Astrocyte (in vitro differentiated cells and primary cell): ENCODE data around the gene LMO7. TPM values are rescaled to one million over a fixed set of nuclear protein-coding genes. Genes with fewer than 3 reads are reported as not detected.
A peak's percentile ranks its signal among the peaks of the same experiment; 100 is the strongest.

ENCODE experiments used
- DNase-seq: peaks from one replicate; pipeline ENCODE4 v3.0.0-alpha.2; 2010; ENCODE audit warnings: low read depth
- FAIRE-seq: peaks from 2 replicates; lab custom pipeline; 2011; peaks lifted over from hg19 to GRCh38; lab: Jason Lieb, UNC
- H2AFZ ChIP-seq: 2 replicates; pipeline ENCODE4 v1.6.0; 2012; ENCODE audit warnings: low read depth, low read length, inconsistent platforms
- H3K27ac ChIP-seq: 2 replicates; pipeline ENCODE4 v1.5.1; 2011; ENCODE audit warnings: low read depth, low read length, inconsistent platforms
- H3K27me3 ChIP-seq: 2 replicates; pipeline ENCODE4 v1.6.0; 2011; ENCODE audit warnings: low read length, inconsistent platforms; ENCODE audit not compliant: insufficient read depth
- H3K36me3 ChIP-seq: 2 replicates; pipeline ENCODE4 v1.5.1; 2011; ENCODE audit warnings: low read length, inconsistent platforms; ENCODE audit not compliant: insufficient read depth
- H3K4me1 ChIP-seq: 2 replicates; pipeline ENCODE4 v1.5.1; 2011; ENCODE audit warnings: low read length, inconsistent platforms; ENCODE audit not compliant: insufficient read depth
- H3K4me2 ChIP-seq: 2 replicates; pipeline ENCODE4 v1.6.0; 2012; ENCODE audit warnings: low read length, inconsistent platforms
- H3K4me3 ChIP-seq: 2 replicates; pipeline ENCODE4 v1.5.1; 2011; ENCODE audit warnings: low read depth, mild to moderate bottlenecking, low read length, inconsistent platforms; ENCODE audit not compliant: insufficient read depth
- H3K79me2 ChIP-seq: 2 replicates; pipeline ENCODE4 v1.6.0; 2012; ENCODE audit warnings: mild to moderate bottlenecking, low read length, inconsistent platforms; ENCODE audit not compliant: insufficient read depth
- H3K9ac ChIP-seq: 2 replicates; pipeline ENCODE4 v1.6.0; 2012; ENCODE audit warnings: mild to moderate bottlenecking, low read length, inconsistent platforms
- H3K9me3 ChIP-seq: 2 replicates; pipeline ENCODE4 v1.5.1; 2012; ENCODE audit warnings: low read depth, mild to moderate bottlenecking, low read length, inconsistent platforms; ENCODE audit not compliant: insufficient read depth
- H4K20me1 ChIP-seq: 2 replicates; pipeline ENCODE4 v1.6.0; 2012; ENCODE audit warnings: low read length, inconsistent platforms; ENCODE audit not compliant: insufficient read depth
- H3K27ac Mint-ChIP-seq: one replicate; pipeline ENCODE4 v1.8.0; 2021; ENCODE audit warnings: mild to moderate bottlenecking, mixed read lengths; ENCODE audit not compliant: unreplicated experiment
- H3K27me3 Mint-ChIP-seq: one replicate; pipeline ENCODE4 v1.8.0; 2021; ENCODE audit warnings: low read depth, mixed read lengths; ENCODE audit not compliant: unreplicated experiment
- H3K36me3 Mint-ChIP-seq: one replicate; pipeline ENCODE4 v1.8.0; 2021; ENCODE audit warnings: low read depth, mixed read lengths; ENCODE audit not compliant: unreplicated experiment
- H3K4me1 Mint-ChIP-seq: one replicate; pipeline ENCODE4 v1.8.0; 2021; ENCODE audit warnings: low read depth, mixed read lengths; ENCODE audit not compliant: unreplicated experiment
- H3K4me3 Mint-ChIP-seq: one replicate; pipeline ENCODE4 v1.8.0; 2021; ENCODE audit warnings: mild to moderate bottlenecking, moderate library complexity, mixed read lengths; ENCODE audit not compliant: unreplicated experiment
- H3K9me3 Mint-ChIP-seq: one replicate; pipeline ENCODE4 v1.8.0; 2021; ENCODE audit warnings: mild to moderate bottlenecking, mixed read lengths; ENCODE audit not compliant: unreplicated experiment
- EZH2 ChIP-seq: IDR thresholded peaks from 2 replicates; pipeline ENCODE4 v1.6.1; 2012; ENCODE audit warnings: mild to moderate bottlenecking, low read length, inconsistent platforms; ENCODE audit not compliant: insufficient read depth
- total RNA-seq: library from RNA; stranded (reverse); gene quantifications from 2 replicates; pipeline ENCODE4 v1.2.1, GENCODE V29; 2021
- TF ChIP-seq, protein P1 (sequence below): IDR thresholded peaks from 2 replicates; pipeline ENCODE4 v1.5.1; 2011; ENCODE audit warnings: low read depth, mild to moderate bottlenecking, inconsistent platforms, low read length, moderate library complexity; ENCODE audit not compliant: insufficient read depth

The LMO7 gene
- total RNA-seq, 1 donor from 2014 or later, result 52.2 TPM

DNA sequence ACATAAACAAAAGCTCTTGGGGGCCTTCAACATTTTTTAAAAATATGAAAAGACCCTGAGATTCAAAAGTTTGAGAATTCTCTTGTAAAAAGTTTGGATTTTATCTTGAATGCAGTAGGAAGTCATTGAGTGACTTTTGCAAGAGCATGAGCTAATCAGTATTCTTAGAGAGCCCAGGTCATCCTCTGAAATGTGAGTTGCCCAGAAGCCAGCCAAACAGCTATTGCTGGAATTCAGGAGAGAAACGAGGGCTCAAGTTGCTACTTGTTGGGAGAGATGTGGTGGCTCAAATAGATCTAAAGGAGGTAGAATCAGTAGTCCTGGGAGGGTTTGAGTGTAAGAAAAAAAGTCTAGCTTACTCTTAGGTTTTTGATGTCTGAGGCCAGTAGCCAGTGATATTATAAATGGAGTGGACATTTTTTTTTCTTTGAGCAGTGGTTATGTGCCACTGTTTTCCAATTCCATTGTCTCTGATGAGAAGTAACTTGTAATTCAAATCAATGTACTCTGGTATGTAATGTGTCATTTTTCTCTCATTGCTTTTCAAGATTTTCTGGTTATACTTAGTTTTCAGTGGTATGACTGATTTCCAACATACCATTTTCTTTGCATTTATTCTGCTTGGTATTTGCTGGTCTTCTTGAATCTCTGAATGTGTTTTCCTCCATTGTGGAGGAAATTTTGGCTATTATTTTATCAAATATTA, 30.7 kb downstream of the LMO7 start:
- H3K4me1 Mint-ChIP-seq, result peaks cover 13% of the 10 kb centered on the region
- peak overlapping the region; percentile 90 for H3K27ac Mint-ChIP-seq
- no peak overlapping the region for H3K9ac ChIP-seq
- TF ChIP-seq, protein P1, sequence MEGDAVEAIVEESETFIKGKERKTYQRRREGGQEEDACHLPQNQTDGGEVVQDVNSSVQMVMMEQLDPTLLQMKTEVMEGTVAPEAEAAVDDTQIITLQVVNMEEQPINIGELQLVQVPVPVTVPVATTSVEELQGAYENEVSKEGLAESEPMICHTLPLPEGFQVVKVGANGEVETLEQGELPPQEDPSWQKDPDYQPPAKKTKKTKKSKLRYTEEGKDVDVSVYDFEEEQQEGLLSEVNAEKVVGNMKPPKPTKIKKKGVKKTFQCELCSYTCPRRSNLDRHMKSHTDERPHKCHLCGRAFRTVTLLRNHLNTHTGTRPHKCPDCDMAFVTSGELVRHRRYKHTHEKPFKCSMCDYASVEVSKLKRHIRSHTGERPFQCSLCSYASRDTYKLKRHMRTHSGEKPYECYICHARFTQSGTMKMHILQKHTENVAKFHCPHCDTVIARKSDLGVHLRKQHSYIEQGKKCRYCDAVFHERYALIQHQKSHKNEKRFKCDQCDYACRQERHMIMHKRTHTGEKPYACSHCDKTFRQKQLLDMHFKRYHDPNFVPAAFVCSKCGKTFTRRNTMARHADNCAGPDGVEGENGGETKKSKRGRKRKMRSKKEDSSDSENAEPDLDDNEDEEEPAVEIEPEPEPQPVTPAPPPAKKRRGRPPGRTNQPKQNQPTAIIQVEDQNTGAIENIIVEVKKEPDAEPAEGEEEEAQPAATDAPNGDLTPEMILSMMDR, result no peak
- TF ChIP-seq EZH2, result no peak
- H3K4me2 ChIP-seq, result peak overlapping the region; percentile 3
- H3K27me3 Mint-ChIP-seq, result no peaks in the 10 kb centered on the region
- no peaks in the 10 kb centered on the region for H3K9me3 Mint-ChIP-seq
- peaks cover 97% of the 10 kb centered on the region for H3K79me2 ChIP-seq
- peaks cover 7% of the 10 kb centered on the region for H3K4me1 ChIP-seq
- no peak overlapping the region for H3K4me3 Mint-ChIP-seq
- no peaks in the 10 kb centered on the region for H3K27me3 ChIP-seq
- H4K20me1 ChIP-seq, result peaks cover 79% of the 10 kb centered on the region
- H2AFZ ChIP-seq, result no peak overlapping the region
- no peak overlapping the region for H3K4me3 ChIP-seq
- peaks cover 3% of the 10 kb centered on the region for H3K36me3 ChIP-seq
- H3K9me3 ChIP-seq, result no peaks in the 10 kb centered on the region
- no peak overlapping the region for H3K27ac ChIP-seq
- peak; percentile 52 for FAIRE-seq
- peak; percentile 70 for DNase-seq
- no peaks in the 10 kb centered on the region for H3K36me3 Mint-ChIP-seq

DNA sequence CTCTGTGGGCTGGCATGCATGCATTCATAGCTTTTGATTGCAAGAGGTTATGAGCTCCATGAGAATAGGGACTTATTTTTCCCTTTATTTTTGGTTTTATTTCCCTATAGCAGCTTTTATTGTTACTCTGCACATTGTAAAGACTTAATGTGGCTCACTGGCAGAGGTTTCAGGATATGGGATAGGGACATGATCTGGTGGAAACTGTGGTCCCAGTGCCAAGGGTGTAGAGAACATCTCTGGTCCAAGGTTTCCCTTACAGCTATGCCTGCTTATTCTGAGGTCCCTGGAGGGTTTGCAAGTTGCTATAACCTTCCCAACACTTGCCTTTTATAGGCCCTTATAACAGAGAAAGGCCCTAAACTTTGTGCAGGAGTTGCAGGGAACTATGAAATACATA, 33.6 kb downstream of the LMO7 start:
- H3K27me3 Mint-ChIP-seq, result no peaks in the 10 kb centered on the region
- no peak overlapping the region for H3K4me3 Mint-ChIP-seq
- Histone ChIP-seq H3K4me3 (no peak overlapping the region), H3K4me1 (peaks cover 7% of the 10 kb centered on the region), H2AFZ (no peak overlapping the region), H3K9me3 (no peaks in the 10 kb centered on the region), H3K36me3 (no peaks in the 10 kb centered on the region), H3K27ac (no peak overlapping the region), H3K27me3 (no peaks in the 10 kb centered on the region), H3K4me2 (peak overlapping the region; percentile 16), H3K9ac (no peak overlapping the region), H3K79me2 (peaks cover 97% of the 10 kb centered on the region), H4K20me1 (peaks cover 76% of the 10 kb centered on the region)
- DNase-seq (no peak), FAIRE-seq (no peak)
- peaks cover 16% of the 10 kb centered on the region for H3K4me1 Mint-ChIP-seq
- H3K9me3 Mint-ChIP-seq, result no peaks in the 10 kb centered on the region
- no peak overlapping the region for H3K27ac Mint-ChIP-seq
- H3K36me3 Mint-ChIP-seq, result no peaks in the 10 kb centered on the region
- TF ChIP-seq EZH2, result no peak
- TF ChIP-seq, protein P1, result no peak

DNA sequence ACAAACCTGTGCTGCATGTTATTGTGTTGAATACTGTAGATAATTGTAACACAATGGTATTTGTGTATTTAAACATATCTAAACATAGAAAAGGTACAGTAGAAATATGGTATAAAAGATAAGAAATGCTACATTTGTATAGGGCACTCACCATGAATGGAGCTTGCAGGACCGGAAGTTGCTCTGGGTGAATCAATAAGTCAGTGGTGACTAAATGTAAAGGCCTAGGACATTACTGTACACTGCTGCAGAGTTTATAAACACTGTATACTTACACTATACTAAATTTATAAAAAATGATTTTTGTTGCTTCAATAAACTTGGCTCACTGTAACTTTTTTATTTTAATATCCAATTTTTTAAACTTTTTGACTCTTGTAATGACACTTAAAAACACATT, 34.4 kb downstream of the LMO7 start:
- no peak for FAIRE-seq
- no peaks in the 10 kb centered on the region for H3K27me3 Mint-ChIP-seq
- no peak overlapping the region for H3K27ac ChIP-seq

More for the DNA sequence above, 34.4 kb downstream of the LMO7 start:
- H3K4me3 Mint-ChIP-seq, result no peak overlapping the region
- peaks cover 98% of the 10 kb centered on the region for H3K79me2 ChIP-seq
- no peaks in the 10 kb centered on the region for H3K36me3 Mint-ChIP-seq
- peaks cover 7% of the 10 kb centered on the region for H3K4me1 ChIP-seq
- no peak overlapping the region for H3K9ac ChIP-seq
- peaks cover 4% of the 10 kb centered on the region for H3K36me3 ChIP-seq
- peak overlapping the region; percentile 16 for H3K4me2 ChIP-seq
- H3K4me1 Mint-ChIP-seq, result peaks cover 18% of the 10 kb centered on the region
- DNase-seq, result no peak
- no peak overlapping the region for H3K4me3 ChIP-seq
- H3K27me3 ChIP-seq, result no peaks in the 10 kb centered on the region
- TF ChIP-seq, protein P1, result no peak
- TF ChIP-seq EZH2, result no peak
- H3K27ac Mint-ChIP-seq, result no peak overlapping the region
- H4K20me1 ChIP-seq, result peaks cover 76% of the 10 kb centered on the region
- H2AFZ ChIP-seq, result no peak overlapping the region
- H3K9me3 ChIP-seq, result no peaks in the 10 kb centered on the region
- H3K9me3 Mint-ChIP-seq, result no peaks in the 10 kb centered on the region
